GM19463 (cell line): ENCODE data around the gene GPR39.

ENCODE experiments used
- ATAC-seq: cut with Tn5 transposase; IDR thresholded peaks from one replicate; pipeline ENCODE4 v1.9.1; 2021; ENCODE audit warnings: mild to moderate bottlenecking, moderate library complexity; ENCODE audit not compliant: unreplicated experiment

The GPR39 gene

GRCh38 chr2:132442278-132442677, 25.7 kb downstream of the GPR39 start:
- no peak for ATAC-seq

DNA sequence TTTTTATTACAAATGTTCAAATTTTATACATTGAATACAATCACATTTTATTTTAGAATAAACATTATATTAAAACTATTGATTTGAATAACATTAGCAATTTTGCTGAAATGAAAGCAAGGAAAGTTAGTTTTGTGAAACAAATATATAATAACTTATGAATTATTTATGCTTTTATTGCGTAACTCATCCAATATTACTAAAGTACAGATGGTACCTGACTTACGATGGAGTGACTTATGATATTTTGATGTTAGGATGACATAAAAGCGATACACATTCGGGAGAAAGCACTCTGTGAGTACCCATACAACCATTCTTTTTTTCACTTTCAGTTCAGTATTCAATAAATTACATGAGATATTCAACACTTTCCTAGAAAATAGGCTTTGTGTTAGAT, 26.5 kb downstream of the GPR39 start:
- ATAC-seq = no peak

DNA sequence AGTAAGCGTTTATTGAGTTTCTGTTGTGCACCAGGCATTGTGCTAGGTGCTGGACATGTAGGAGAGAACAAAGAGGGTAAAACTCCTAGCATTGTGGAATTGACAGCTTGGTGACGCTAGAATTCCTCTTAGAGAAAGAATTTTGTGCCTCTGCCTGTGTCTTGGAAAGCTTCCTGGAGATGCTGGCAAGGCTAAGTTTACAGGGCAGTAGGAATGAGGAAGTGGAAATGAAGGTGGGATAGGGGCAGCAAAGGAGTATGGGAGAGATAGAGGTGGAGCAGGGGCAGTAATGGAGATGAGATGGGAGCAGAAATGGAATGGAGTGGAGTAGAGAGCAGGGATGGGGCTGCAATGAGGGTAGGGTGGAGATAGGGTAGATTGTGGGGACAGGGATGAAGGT, 29.8 kb downstream of the GPR39 start:
- ATAC-seq = no peak

DNA sequence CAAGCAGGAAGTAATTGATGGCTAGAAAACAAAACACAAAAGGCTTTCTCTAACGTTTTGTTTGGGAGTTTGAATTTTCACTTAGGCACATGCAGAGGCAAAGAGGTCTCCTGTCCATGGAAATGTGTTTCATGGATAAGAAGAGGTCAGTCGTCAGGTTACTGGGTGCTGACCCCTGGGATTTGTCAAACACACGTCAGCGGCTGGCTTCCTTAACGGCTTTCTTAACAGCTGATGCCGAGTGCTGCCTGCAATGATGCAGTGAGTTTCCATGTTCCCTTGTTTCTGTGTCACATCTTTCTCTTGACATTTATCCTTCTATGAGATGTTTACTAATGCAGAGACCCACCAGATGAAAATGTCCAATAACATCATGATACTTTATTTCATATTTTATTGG, 31.7 kb downstream of the GPR39 start:
- ATAC-seq = no peak

- ATAC-seq = no peak
These were observed 32.2 kb downstream of the GPR39 start for GRCh38 chr2:132448771-132449170.

- no peak for ATAC-seq
These were observed 33.3 kb downstream of the GPR39 start for GRCh38 chr2:132449868-132450267.

DNA sequence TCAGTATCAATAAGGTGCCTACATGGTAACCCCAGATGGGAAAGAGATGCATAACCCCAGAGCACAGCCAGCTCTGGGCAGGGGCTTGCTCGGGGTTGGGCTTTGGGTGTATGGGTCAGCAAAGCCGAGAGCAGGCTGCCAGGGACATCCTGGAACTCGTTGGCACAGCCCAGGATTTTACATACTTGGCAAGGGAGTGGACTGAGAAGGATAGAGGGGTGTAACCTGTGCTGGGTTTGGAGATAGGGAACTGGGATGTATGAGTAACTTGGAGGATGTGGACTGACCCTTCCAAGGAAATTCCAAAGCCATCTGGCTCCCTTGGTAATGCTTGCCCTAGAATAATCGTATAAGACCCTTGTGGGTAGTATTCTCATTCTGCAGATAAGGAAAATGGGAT, 44.2 kb downstream of the GPR39 start:
- ATAC-seq = no peak

GRCh38 chr2:132462236-132462635, 45.6 kb downstream of the GPR39 start:
- ATAC-seq = no peak

DNA sequence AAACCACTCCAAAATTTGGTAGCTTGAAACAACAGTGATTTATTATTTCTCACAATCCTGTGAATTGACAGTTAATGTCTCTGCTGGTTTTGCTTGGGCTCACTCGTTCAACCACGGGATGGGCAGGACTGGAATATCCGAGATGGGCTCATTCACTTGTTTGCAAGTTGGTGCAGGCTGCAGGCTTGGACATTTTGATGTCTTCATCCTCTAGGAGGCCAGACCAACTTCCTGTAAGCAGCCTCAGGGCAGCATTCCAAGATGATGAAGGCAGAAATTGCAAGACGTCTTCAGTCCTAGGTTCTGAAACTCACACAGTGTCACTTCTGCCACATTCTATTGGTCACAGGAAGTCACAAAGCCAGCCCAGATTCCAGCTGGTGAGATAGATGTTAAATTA, 47.1 kb downstream of the GPR39 start:
- no peak for ATAC-seq

DNA sequence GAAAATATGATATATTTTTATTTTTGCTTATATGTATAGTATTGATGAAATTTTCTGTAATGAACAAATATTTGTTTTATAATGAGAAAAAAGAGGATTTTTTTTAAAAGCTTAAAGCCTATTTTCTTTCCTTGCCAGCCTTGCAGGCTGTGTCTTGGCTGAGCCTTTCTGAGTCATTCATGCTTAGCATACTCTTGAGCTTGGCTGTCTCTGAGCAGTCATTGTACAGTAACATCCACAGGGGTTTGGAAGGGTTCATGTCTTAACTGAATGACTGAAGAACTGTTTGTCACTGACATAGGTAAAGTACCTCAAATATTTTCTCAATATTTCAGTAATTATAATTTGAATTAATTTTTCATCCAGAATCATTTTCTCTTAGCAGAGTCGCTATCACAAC, 49.3 kb downstream of the GPR39 start:
- no peak for ATAC-seq

DNA sequence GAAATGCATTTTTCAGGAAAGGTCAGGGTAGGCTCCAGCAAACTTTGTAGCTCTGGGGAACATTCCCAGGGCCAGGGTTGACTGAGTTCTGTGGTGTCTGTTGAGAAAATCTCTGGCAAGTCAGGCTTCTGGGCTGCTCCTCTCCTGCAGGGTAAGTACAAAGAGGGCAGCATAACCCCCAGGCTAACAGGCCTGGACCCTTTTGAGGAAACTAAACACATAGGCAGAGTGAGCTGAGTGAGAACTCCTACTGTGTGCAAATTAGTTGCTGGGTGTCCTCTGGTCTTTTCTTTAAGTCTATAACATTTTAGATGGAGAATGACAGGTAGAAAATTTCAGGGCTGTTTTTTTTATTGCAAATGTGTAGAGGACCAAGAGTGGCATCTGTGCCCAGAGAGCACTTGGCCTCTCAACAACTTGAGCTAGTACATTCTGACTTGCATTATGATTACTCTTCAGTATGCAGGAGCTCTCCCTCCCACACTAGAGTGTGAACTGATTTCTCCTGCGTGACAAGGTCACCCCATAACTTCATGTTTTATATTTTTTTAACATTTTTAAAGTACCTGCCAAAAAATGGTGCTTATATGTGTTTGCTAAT, 49.9 kb downstream of the GPR39 start:
- ATAC-seq = no peak

DNA sequence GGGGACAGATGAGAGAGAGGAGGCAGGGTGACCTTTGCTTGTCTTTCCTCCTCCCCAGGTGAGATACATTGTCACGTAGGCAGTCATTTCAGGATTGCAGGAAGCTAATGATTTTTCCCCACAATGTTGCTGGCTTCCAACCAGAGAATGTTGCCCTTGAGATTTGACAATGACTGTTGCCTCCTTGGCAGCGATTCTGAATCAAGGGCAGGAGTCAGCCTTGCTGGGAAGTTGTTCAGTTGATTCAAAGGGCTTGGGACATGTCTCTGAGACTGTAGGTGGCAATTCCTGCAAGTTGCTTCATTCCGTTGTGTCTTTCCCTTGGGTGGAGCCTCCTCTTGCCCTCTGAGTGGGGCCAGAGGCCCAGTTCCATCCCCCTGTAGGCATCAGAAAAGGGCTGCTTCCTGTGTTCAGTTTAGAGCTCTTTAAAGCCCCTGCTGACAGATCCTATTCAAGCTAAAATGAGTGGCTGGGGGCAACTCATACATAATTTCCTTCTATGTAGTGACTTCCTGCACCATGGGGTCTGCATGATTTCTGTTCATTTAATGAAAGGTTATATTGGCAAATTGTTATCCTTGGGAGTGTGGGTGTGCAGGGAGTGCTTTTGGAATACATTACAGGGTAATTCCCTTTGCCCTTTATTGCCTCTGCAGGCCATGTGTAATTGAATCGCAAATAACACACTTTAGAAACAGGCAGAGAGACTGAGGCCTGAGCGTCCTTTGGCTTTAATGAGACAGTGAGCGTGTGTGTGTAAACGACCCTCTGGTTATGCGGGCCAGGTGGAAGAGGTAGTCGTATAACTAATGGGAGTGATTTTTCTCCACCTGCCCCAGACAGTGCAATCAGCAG, 52.4 kb downstream of the GPR39 start:
- ATAC-seq = no peak

DNA sequence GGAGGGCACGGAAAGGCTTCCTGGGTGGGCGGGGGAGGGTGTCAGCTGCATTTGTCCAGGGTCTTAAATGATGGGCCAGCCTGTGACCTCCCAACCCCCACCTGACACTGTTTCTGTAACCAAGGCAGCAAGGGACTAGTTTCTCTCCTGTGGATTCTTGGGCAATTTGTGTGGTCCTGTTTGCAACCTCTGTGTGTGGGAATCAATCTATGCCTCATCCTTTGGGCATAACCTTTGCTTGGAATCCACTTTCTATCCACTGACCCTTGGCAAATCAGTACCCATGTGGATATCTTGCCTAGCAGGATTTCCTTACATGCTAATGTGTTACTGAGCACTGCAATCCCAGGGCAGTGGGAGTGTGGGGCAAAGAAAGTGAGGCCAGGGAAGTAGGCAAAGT, 54.1 kb downstream of the GPR39 start:
- ATAC-seq = no peak

DNA sequence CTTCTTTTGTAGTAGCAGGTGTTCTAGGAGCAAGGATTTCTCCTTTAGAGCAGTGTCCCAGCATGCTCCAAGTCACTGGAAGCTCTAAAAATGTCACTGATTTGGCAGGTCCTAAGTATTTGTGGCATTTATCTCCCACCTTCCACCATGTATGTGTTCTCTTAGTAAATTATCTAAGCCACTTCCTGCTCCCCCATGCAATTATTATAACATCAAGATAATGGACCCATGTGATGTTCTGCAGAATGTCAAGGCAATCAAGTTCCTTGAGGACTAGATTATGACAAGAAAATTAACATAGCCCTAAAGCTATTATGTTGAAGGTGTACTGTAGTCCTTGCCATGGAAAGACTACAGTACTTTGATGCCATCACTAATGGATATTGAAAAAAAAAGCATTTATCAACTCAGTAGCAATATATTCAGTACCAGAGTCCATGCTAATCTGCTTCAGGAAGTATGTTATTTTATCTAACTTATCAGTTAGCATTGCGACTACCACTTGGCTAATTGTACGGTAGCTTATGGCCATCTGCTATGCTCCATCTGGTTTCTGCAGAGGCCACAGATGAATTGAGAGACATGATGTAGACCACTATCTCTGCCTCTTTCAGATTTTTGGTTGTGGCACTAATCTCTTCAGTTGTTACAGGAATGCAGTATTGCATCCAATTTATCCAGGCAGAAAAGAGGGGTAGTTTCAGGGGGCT, 56.7 kb downstream of the GPR39 start:
- ATAC-seq = no peak

- ATAC-seq = no peak
These were observed 59.0 kb downstream of the GPR39 start for GRCh38 chr2:132475615-132476014.

DNA sequence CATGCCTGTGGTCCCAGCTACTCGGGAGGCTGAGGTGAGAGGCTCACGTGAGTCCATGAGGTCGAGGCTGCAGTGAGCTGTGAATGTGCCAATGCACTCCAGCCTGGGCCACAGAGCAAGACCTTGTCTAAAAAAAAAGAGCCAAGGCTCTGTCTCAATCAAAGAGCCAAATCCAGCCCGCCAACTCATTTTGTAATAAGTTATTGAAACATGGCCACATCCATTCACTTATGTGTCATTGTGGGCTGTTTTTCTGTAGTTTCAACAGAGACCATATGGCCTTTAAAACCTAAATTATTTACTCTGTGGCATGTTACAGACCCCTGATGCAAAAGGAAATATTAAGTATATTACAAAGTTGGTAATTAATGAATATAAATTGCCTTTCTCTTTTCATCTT, 60.8 kb downstream of the GPR39 start:
- no peak for ATAC-seq

DNA sequence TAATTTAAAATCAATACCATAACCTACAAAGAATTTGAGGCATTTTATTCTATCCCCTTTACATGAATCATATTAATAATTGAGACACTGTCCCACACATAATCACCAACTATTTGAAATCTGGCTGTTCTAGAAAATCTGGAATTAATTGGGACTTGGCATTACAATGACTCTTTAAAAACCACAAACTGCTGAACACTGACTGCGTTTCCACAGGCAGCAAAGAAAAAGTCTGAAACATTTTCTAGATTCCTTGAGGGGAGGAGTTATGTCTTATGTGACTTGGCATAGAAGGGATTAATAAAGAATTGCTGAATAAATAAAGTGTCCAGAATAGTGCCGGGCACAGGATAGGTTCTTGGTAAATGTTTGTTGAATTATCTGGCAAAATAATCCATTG, 61.4 kb downstream of the GPR39 start:
- ATAC-seq = no peak

- ATAC-seq = no peak
These were observed 62.0 kb downstream of the GPR39 start for GRCh38 chr2:132478461-132479105.

DNA sequence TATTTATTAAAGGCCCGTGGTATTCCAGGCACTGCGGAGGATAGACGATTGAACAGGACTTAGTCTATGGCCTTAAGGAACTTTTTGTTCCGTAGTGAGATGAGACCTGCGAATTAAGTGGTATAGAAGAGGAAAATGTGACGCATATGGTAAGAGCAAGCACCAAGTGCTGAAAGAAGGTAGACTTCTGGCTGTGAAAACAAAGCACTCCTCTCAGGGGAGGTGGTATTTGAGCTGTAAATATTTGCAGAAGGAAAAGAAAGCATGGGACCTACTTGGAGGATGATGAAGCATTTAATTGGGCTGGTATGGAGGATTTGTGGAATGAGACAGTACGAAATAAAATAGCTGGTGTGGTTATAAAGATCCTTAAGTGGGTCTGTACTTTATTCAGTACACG, 62.5 kb downstream of the GPR39 start:
- ATAC-seq = no peak

- ATAC-seq = no peak
These were observed 66.2 kb downstream of the GPR39 start for GRCh38 chr2:132482821-132483220.

DNA sequence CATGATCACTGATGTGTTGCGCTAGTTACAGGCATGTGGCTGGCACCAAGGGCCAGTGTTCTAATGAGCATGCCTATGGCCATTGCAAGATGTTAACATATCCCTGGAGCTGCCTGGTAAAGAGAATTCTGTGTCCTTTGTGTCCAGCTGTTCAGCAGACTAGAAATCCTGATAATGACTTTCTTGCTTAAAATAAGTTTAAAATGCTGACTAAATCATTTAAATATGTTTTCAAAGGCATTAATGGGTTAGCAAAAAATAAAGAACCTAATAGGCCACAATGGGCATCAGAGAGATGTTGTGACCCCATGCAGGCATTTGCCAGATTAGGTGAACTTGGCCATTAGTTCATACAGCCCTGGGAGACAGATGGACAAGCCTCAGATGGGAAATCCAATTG, 67.5 kb downstream of the GPR39 start:
- no peak for ATAC-seq

DNA sequence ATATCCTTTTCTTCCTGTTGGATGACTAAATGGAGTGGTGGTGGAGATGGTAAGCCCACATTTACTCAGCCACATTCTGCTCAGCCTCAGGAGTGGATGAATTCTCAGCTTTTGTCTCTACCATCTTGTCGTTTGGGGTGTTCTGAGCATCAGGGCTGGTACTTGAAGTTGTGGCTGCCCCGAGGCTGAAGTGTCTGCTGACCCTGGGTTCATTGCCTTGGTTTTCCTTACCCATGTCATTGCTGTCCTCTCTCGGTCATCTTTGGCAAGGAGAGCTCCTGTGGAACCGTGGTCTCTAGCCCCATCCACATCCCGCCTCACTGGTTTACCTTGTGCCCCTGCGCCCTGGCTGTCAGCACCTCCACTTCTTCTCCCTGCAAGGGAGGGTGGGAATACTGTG, 71.9 kb downstream of the GPR39 start:
- ATAC-seq = no peak
